Fibroblast of the aortic adventitia (primary cell): ENCODE measurements around the gene IFITM1. TPM values are rescaled to one million over a fixed set of nuclear protein-coding genes. Genes with fewer than 3 reads are reported as not detected.
"Not testable (repeated sequence)": the region's sequence is repeated elsewhere in the genome, so short reads cannot be mapped to it uniquely, and the experiment has no call there.

Source experiments
- DNase-seq: peaks from one replicate; pipeline ENCODE4 v3.0.0-alpha.2; 2010; ENCODE audit warnings: low read depth
- H3K4me3 ChIP-seq: 2 replicates; pipeline ENCODE4 v1.5.1; 2011; ENCODE audit warnings: low read depth, mild to moderate bottlenecking, control low read depth, low read length, moderate library complexity
- total RNA-seq: library from RNA; depleted of rRNA; stranded (reverse); fragments of >200 nt; gene quantifications from 2 replicates; pipeline ENCODE4 v1.2.3, GENCODE V29; 2012; ENCODE audit warnings: low replicate concordance
- TF ChIP-seq, protein P1 (sequence below): IDR thresholded peaks from 2 replicates; pipeline ENCODE4 v1.5.1; 2011; ENCODE audit warnings: mild to moderate bottlenecking, low read length, control low read depth, inconsistent platforms; ENCODE audit not compliant: insufficient read depth

IFITM1 gene
- total RNA-seq = 20.9 and 24.2 TPM in 2 replicates

- DNase-seq = peak; percentile 91
- TF ChIP-seq, protein P1, sequence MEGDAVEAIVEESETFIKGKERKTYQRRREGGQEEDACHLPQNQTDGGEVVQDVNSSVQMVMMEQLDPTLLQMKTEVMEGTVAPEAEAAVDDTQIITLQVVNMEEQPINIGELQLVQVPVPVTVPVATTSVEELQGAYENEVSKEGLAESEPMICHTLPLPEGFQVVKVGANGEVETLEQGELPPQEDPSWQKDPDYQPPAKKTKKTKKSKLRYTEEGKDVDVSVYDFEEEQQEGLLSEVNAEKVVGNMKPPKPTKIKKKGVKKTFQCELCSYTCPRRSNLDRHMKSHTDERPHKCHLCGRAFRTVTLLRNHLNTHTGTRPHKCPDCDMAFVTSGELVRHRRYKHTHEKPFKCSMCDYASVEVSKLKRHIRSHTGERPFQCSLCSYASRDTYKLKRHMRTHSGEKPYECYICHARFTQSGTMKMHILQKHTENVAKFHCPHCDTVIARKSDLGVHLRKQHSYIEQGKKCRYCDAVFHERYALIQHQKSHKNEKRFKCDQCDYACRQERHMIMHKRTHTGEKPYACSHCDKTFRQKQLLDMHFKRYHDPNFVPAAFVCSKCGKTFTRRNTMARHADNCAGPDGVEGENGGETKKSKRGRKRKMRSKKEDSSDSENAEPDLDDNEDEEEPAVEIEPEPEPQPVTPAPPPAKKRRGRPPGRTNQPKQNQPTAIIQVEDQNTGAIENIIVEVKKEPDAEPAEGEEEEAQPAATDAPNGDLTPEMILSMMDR = no peak
Measured at GRCh38 chr11:313787-314553, at the start of gene IFITM1. Gene IFITM1 (plus strand): TSS chr11:314040. CDS start chr11:314171, 131 bp downstream.

DNA sequence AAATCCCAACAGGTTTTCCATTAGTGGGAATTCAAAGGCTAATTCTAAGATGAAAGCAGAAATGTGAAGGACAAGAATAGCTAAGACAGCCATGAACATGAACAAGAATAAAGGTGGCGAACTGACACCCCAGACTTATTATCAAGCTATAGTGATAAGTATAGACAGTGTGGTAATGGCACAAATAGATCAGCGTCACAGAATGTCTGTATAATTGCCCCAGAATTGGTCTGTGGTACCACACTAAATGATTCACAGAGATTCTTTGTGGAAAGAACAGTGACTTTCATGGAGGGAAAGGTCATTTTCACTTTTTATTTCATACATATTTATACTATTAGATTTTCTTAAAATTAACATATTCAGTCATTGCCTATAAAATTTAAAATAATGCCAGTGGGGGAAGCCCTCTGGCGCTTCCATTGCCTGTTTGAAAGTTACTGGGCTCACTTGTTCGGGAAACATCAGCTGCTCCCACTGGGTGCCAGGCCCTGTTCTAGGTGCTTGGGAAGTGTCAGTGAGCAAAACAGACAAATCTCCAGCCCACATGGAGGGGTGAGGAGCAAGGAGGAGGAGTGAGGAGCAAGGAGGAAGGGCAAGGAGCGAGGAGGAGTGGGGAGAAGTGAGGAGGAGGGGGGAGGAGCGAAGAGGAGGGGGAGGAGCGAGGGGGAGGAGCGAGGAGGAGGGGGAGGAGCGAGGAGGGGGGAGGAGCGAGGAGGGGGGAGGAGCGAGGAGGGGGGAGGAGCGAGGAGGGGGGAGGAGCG lies 47.0 kb upstream of the IFITM1 start:
- no peak for DNase-seq
- H3K4me3 ChIP-seq = no peak overlapping the region
- TF ChIP-seq, protein P1 = no peak

More at GRCh38 chr11:313787-314553, at the start of gene IFITM1:
- H3K4me3 ChIP-seq = peak within 1 kb of the TSS; percentile 84

- TF ChIP-seq, protein P1 = no peak
- H3K4me3 ChIP-seq = no peak overlapping the region
- no peak for DNase-seq
Measured at GRCh38 chr11:267491-267994, 46.3 kb upstream of the IFITM1 start.

GRCh38 chr11:268716-269145 lies 45.1 kb upstream of the IFITM1 start:
- H3K4me3 ChIP-seq, DNase-seq: not testable (repeated sequence)

- no peak for DNase-seq
- TF ChIP-seq, protein P1 = no peak
- no peak overlapping the region for H3K4me3 ChIP-seq
Measured at GRCh38 chr11:269146-269890, 44.5 kb upstream of the IFITM1 start.

GRCh38 chr11:270451-271318 lies 43.2 kb upstream of the IFITM1 start:
- no peak overlapping the region for H3K4me3 ChIP-seq
- TF ChIP-seq, protein P1 = no peak
- DNase-seq = no peak
